Measurements from ENCODE around the gene GABRB3.

The GABRB3 gene

GRCh38 chr15:26635105-26635504 is 137.8 kb downstream of the GABRB3 start:
- H3K36me3 Mint-ChIP-seq: no peaks in the 10 kb centered on the region
- no peak overlapping the region for H3K4me3 Mint-ChIP-seq
- H3K27ac Mint-ChIP-seq: no peak overlapping the region
- peaks cover 8% of the 10 kb centered on the region for H3K9me3 Mint-ChIP-seq
- H3K27me3 Mint-ChIP-seq: no peaks in the 10 kb centered on the region
- H3K4me1 Mint-ChIP-seq: no peaks in the 10 kb centered on the region
- ATAC-seq: no peak

GRCh38 chr15:26634319-26634718 is 138.5 kb downstream of the GABRB3 start:
- Mint-ChIP-seq H3K4me3 (no peak overlapping the region), H3K27ac (no peak overlapping the region), H3K4me1 (no peaks in the 10 kb centered on the region), H3K36me3 (no peaks in the 10 kb centered on the region), H3K9me3 (peaks cover 8% of the 10 kb centered on the region), H3K27me3 (no peaks in the 10 kb centered on the region)
- no peak for ATAC-seq

- Mint-ChIP-seq H3K4me3 (no peak overlapping the region), H3K27me3 (no peaks in the 10 kb centered on the region), H3K4me1 (no peaks in the 10 kb centered on the region), H3K9me3 (peaks cover 8% of the 10 kb centered on the region), H3K27ac (no peak overlapping the region), H3K36me3 (no peaks in the 10 kb centered on the region)
- ATAC-seq: no peak
Observed at GRCh38 chr15:26632500-26632899, 140.4 kb downstream of the GABRB3 start.

DNA sequence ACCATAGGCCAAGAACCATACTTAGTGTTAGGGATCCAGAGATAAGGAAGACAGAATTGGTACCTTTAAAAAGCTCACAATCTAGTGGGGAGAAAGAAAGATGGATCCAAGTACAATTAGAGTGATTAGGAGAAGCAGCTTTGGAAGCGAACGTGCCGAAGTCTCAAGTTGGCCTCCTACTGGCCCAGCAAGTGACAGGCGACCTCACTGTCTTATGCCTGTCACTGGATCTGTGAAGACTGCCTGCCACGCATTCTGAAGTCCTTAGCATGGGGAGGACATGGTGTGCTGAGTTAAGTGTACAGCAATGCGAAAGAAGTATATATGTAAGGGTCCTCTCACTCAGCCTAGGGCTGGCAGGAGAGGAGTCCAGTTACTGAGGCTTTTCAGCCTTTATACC is 141.0 kb downstream of the GABRB3 start:
- peak; percentile 16 for ATAC-seq
- no peaks in the 10 kb centered on the region for H3K36me3 Mint-ChIP-seq
- no peaks in the 10 kb centered on the region for H3K4me1 Mint-ChIP-seq
- no peak overlapping the region for H3K27ac Mint-ChIP-seq
- no peaks in the 10 kb centered on the region for H3K27me3 Mint-ChIP-seq
- H3K4me3 Mint-ChIP-seq: no peak overlapping the region
- peaks cover 10% of the 10 kb centered on the region for H3K9me3 Mint-ChIP-seq

GRCh38 chr15:26630857-26631256 is 142.0 kb downstream of the GABRB3 start:
- Mint-ChIP-seq H3K9me3 (peaks cover 9% of the 10 kb centered on the region), H3K36me3 (no peaks in the 10 kb centered on the region), H3K4me1 (no peaks in the 10 kb centered on the region), H3K27ac (no peak overlapping the region), H3K4me3 (no peak overlapping the region), H3K27me3 (no peaks in the 10 kb centered on the region)
- ATAC-seq: no peak

DNA sequence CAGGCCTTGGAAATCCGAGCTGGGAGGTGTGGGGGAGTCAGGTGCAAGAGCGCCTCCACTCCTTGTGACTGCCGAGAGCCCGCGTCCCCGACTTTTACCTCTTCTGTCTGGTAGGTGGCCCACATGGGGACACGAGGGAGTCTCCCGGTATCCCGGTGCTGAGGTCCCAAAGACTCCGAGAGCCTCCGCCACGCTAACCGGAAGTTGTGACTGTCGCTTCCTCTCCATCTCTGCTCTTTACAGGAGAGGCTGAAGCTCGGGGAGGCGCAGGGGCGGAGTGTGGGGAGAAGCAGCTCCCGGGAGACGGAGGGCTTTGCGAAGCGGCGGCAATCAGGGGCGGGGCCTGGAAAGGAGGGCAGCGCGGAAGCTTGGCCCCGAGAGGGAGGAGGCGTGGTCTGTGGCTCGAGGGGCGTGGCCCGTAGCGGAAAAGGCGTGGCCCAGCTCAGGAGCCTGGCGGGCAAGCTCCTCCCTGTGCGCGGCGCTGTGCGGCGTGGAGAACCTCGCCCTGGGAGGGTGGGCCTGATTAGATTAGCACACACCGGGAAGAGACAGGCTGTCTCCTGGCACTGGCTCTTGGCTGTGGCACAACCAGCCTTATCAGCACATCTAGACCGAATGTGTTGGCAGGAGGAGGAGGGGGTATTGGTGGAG is 143.9 kb downstream of the GABRB3 start:
- Mint-ChIP-seq H3K27ac (no peak overlapping the region), H3K27me3 (no peaks in the 10 kb centered on the region), H3K4me1 (no peaks in the 10 kb centered on the region), H3K9me3 (peaks cover 9% of the 10 kb centered on the region), H3K4me3 (no peak overlapping the region), H3K36me3 (no peaks in the 10 kb centered on the region)
- ATAC-seq: no peak

- Mint-ChIP-seq H3K36me3 (no peaks in the 10 kb centered on the region), H3K27ac (no peak overlapping the region), H3K9me3 (peaks cover 6% of the 10 kb centered on the region), H3K27me3 (no peaks in the 10 kb centered on the region), H3K4me3 (no peak overlapping the region), H3K4me1 (no peaks in the 10 kb centered on the region)
- no peak for ATAC-seq
Observed at GRCh38 chr15:26628071-26628470, 144.8 kb downstream of the GABRB3 start.

DNA sequence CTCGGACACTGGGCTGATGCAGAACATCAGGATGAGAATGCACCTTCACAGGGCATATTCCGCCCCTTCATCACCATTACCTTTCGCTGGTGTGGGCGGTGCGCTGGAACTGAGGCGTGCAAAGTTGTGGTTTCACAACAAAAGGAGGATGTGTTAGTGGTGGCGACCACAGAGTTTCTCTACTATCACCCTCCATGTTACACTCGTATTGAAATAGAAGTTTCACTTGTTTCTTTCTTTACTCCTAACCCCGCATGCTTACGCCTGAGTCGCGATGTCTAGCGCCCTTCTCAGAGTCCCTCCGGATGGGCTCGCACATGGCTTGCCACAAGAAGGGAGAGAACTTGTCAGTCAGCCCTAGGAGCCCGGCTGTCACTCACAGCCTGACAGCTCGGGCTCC is 148.7 kb downstream of the GABRB3 start:
- Mint-ChIP-seq H3K27ac (no peak overlapping the region), H3K4me1 (no peaks in the 10 kb centered on the region), H3K36me3 (no peaks in the 10 kb centered on the region), H3K27me3 (no peaks in the 10 kb centered on the region), H3K9me3 (peaks cover 10% of the 10 kb centered on the region), H3K4me3 (no peak overlapping the region)
- no peak for ATAC-seq

DNA sequence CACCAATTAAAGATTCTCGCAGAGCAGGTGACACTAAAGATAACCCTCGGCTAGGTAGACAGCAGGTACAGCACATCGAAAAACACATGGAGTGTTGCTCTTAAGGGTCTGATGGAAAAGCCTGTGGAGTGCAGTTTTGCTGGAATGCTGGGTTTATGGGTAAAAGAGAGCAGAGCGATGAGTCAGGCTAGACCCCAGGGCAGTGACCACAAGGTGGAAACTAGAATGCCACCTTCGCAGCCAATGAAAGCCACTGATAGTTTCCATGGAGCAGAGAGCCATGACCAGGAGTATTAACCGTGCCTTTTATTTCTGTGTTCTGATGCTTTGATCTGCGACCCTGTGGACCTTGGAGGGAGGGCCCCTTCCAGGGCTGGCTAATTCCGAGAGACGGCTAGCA is 149.8 kb downstream of the GABRB3 start:
- no peaks in the 10 kb centered on the region for H3K27me3 Mint-ChIP-seq
- peaks cover 10% of the 10 kb centered on the region for H3K9me3 Mint-ChIP-seq
- H3K36me3 Mint-ChIP-seq: no peaks in the 10 kb centered on the region
- H3K4me3 Mint-ChIP-seq: no peak overlapping the region
- ATAC-seq: no peak
- H3K27ac Mint-ChIP-seq: no peak overlapping the region
- no peaks in the 10 kb centered on the region for H3K4me1 Mint-ChIP-seq

DNA sequence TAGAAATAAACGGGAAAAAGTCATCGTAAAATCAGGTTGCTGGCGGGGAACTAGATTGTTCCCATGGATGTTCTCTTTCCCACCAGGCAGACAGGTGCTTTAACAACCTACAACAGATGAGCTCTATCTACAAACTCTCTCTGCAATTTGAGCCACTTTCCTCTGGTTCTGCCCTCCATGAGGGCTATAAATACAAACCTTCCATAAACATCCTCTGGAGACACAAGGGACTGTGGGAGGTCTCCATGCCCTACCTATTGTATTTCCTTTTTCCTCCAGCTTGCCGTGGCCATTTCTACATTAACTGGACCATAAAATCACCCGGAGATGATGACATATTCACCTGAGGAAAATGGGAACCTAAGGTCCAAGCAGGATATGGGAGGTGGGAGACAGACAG is 151.1 kb downstream of the GABRB3 start:
- no peak for ATAC-seq
- Mint-ChIP-seq H3K4me3 (no peak overlapping the region), H3K27ac (no peak overlapping the region), H3K36me3 (no peaks in the 10 kb centered on the region), H3K9me3 (peaks cover 6% of the 10 kb centered on the region), H3K27me3 (no peaks in the 10 kb centered on the region), H3K4me1 (no peaks in the 10 kb centered on the region)

- ATAC-seq: no peak
Observed at GRCh38 chr15:26620528-26621458, 152.1 kb downstream of the GABRB3 start.

DNA sequence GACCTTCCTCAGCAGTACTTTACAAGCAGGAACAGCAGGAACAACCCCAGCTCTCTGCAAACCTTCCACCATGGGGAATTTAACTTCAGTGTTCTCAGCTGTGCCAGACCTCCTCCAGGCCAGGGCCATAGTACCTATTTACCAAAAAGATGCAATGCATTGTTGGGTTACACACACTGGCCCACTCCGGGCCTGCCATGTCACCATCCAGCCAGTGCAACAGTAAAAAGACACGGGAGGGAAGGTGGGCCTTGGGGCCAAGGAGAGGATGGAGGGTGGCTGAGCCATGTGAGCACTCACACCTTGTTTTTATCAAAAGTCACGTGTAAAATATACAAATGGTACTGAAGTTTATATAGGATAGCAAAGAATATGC is 157.0 kb downstream of the GABRB3 start:
- H3K4me3 Mint-ChIP-seq: no peak overlapping the region
- peaks cover 12% of the 10 kb centered on the region for H3K9me3 Mint-ChIP-seq
- no peaks in the 10 kb centered on the region for H3K36me3 Mint-ChIP-seq
- H3K27me3 Mint-ChIP-seq: no peaks in the 10 kb centered on the region
- H3K4me1 Mint-ChIP-seq: no peaks in the 10 kb centered on the region
- ATAC-seq: no peak
- no peak overlapping the region for H3K27ac Mint-ChIP-seq

More at GRCh38 chr15:26620528-26621458, 152.1 kb downstream of the GABRB3 start:
- no peaks in the 10 kb centered on the region for H3K4me1 Mint-ChIP-seq
- peaks cover 4% of the 10 kb centered on the region for H3K9me3 Mint-ChIP-seq
- no peak overlapping the region for H3K4me3 Mint-ChIP-seq
- H3K27me3 Mint-ChIP-seq: no peaks in the 10 kb centered on the region
- H3K27ac Mint-ChIP-seq: no peak overlapping the region
- no peaks in the 10 kb centered on the region for H3K36me3 Mint-ChIP-seq

- Mint-ChIP-seq H3K4me1 (no peaks in the 10 kb centered on the region), H3K27ac (no peak overlapping the region), H3K36me3 (no peaks in the 10 kb centered on the region), H3K4me3 (no peak overlapping the region), H3K9me3 (peaks cover 12% of the 10 kb centered on the region), H3K27me3 (no peaks in the 10 kb centered on the region)
- ATAC-seq: no peak
Observed at GRCh38 chr15:26615188-26615926, 157.5 kb downstream of the GABRB3 start.

DNA sequence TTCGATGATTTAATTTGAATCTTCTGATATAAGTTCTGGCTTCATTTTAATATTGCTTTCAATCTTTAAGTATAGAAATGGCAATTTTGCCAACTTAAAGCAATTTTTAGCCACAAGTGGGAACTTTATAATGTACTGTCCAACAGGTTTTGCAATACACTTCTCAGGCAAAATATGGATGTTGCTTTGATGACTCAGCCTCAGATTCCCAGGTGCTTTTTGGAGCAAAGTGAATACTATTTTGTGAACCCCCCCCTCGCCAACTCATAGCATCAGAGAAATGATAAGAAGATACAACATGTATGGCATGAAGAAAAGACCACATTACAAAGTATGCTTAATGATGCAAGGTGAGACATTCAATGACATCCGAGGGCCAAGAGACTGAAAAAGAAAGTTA is 158.1 kb downstream of the GABRB3 start:
- no peak for ATAC-seq
- no peaks in the 10 kb centered on the region for H3K36me3 Mint-ChIP-seq
- H3K27me3 Mint-ChIP-seq: no peaks in the 10 kb centered on the region
- H3K27ac Mint-ChIP-seq: no peak overlapping the region
- H3K4me1 Mint-ChIP-seq: no peaks in the 10 kb centered on the region
- peaks cover 10% of the 10 kb centered on the region for H3K9me3 Mint-ChIP-seq
- H3K4me3 Mint-ChIP-seq: no peak overlapping the region

- Mint-ChIP-seq H3K27me3 (no peaks in the 10 kb centered on the region), H3K36me3 (no peaks in the 10 kb centered on the region), H3K27ac (no peak overlapping the region), H3K4me1 (no peaks in the 10 kb centered on the region), H3K4me3 (no peak overlapping the region), H3K9me3 (peaks cover 27% of the 10 kb centered on the region)
- ATAC-seq: no peak
Observed at GRCh38 chr15:26598704-26599103, 174.2 kb downstream of the GABRB3 start.

All from stimulated activated memory B cell treated with anti-CD40 and anti-IgM and Interleukin-4, amounts not matched to agents 10 μg/mL and 1 μg/mL and 100 μg/mL, for 72 hours (primary cell).